IMR-90 (cell line): Measurements from ENCODE around the gene PEX14. TPM values are rescaled to one million over a fixed set of nuclear protein-coding genes. Genes with fewer than 3 reads are reported as not detected.

Source experiments
- CHD1 ChIP-seq: IDR thresholded peaks from 2 replicates; pipeline ENCODE4 v1.6.1; 2012; ENCODE audit warnings: low read depth, low read length, improper control_type of control experiment
- FOS ChIP-seq: fragments of 150-350 bp; IDR thresholded peaks from 2 replicates; pipeline ENCODE4 v1.6.1; 2016; ENCODE audit warnings: low read depth, low read length
- MAFK ChIP-seq: IDR thresholded peaks from 2 replicates; pipeline ENCODE4 v1.6.1; 2012; ENCODE audit warnings: low read depth, low read length, improper control_type of control experiment
- NFE2L2 ChIP-seq: fragments of 150-350 bp; IDR thresholded peaks from 2 replicates; pipeline ENCODE4 v1.6.1; 2016; ENCODE audit warnings: low read depth, mild to moderate bottlenecking, low read length
- polyA plus RNA-seq, 3 experiments: library from polyadenylated mRNA; depleted of rRNA; stranded (reverse); fragments of >200 nt; gene quantifications; 2 replicates each; pipeline ENCODE4 v1.2.3, GENCODE V29; 2012; ENCODE audit warnings: low replicate concordance in 1 of 3
- total RNA-seq: library from RNA; depleted of rRNA; stranded (reverse); fragments of >200 nt; gene quantifications from 2 replicates; pipeline ENCODE4 v1.2.3, GENCODE V29; 2012

The PEX14 gene
- total and polyA plus RNA-seq, 2 of the 4 experiments (the other 2 are of a cell fraction) = 9.5 to 22.5 TPM

DNA sequence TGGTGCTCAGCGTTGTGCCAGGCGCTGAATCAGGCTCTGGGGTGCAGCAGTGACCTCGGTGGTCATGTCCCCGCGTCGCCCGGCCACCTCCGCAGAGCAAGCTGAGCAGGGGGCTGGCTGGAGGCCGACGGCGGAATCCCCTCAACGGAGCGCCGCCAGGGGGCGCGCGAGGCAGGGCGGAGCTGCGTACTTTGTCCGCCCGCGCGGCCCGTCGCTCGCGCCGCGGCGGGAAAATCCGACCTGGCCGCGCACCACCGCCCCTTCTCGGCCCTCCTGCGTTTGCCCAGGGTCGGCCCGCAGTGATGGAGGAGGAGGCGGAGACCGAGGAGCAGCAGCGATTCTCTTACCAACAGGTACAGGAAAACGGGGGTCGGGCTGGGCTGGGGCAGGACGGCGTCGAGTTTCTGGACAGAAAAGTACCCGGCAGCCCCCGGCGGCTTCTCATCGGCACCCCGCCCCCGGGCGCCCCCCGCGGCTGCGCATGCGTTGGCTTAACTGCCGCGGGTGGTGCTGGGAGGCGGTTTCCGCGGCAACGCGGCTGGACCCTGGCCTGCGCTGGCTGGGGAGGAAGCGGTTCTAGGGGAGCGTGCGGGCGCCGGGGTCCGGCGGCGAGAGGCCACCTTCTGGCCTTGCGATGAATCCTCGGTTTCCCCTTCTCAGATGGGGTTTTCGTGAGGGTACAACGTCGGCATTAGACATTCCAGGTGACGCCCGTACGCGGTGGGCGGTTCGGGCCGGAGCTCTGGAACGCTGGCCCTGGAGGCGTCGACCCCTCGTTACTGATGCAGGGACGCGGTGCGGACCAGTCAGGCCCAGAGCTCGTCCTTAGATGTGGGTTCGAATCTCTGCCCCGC is 44.3 kb upstream of the PEX14 start, which contains the start of gene CENPS (continued):
- no peak for TF ChIP-seq CHD1
- TF ChIP-seq MAFK = no peak
- TF ChIP-seq NFE2L2 = no peak
- no peak for TF ChIP-seq FOS
